Left lung (tissue), 10 donors: ENCODE results near the gene GATAD1. TPM values are rescaled to one million over a fixed set of nuclear protein-coding genes. Genes with fewer than 3 reads are reported as not detected.

Source experiments
- ATAC-seq: fragments of 200-7000 bp; cut with Tn5 transposase; one replicate; pipeline ENCODE4 v1.9.1; 2020; ENCODE audit warnings: moderate library complexity
- DNase-seq, 4 donors: peaks; one replicate each; pipeline ENCODE4 v3.0.0-alpha.2; 2013 to 2020
- H3K27ac ChIP-seq, 2 donors: fragments of 200-600 bp; sonication (generic) in 1 of 2; one replicate each; pipeline versions ENCODE4 v1.5.0 to v1.8.0; 2020 to 2021
- H3K27me3 ChIP-seq, 2 donors: fragments of 200-600 bp; sonication (generic) in 1 of 2; one replicate each; pipeline versions ENCODE4 v1.5.0 to v1.8.0; 2020 to 2021
- H3K36me3 ChIP-seq, 2 donors: fragments of 200-600 bp; sonication (generic) in 1 of 2; one replicate each; pipeline versions ENCODE4 v1.5.0 to v1.8.0; 2020 to 2021
- H3K4me1 ChIP-seq, 2 donors: fragments of 200-600 bp; one replicate each; pipeline ENCODE4 v1.8.0; 2021
- H3K4me3 ChIP-seq, 2 donors: fragments of 200-600 bp; sonication (generic) in 1 of 2; one replicate each; pipeline versions ENCODE4 v1.5.0 to v1.8.0; 2020 to 2021; ENCODE audit warnings: mild to moderate bottlenecking in 1 of 2
- H3K9me3 ChIP-seq, 2 donors: fragments of 200-600 bp; sonication (generic) in 1 of 2; one replicate each; pipeline versions ENCODE4 v1.5.0 to v1.8.0; 2020 to 2021
- intact Hi-C, 2 donors: fragments of 100-400 bp; cut with DNase I; formaldehyde crosslinking; loops; one replicate each; pipeline versions ENCODE4 v1.11.2 to v1.14.2; 2022
- polyA plus RNA-seq, 6 donors: library from polyadenylated mRNA; unstranded; fragments of 120-200 nt; gene quantifications; one replicate each; pipeline ENCODE4 v1.2.1, GENCODE V29; 2013; ENCODE audit not compliant: insufficient read length in 6 of 6
- total RNA-seq, 2 donors: library from RNA; stranded (reverse); fragmentation: NEBNext Ultra II Directional; extraction: Animal tissue kit (Norgen Biotek cat#: 25700); gene quantifications; one replicate each; pipeline ENCODE4 v1.2.1, GENCODE V29; 2021
- TF ChIP-seq, protein P1 (sequence below), 2 donors: fragments of 200-600 bp; sonication (generic) in 1 of 2; IDR thresholded peaks; one replicate each; pipeline versions ENCODE4 v1.5.0 to v1.8.0; 2021; ENCODE audit warnings: antibody characterized with exemption in 2 of 2
- donor health status: DM: no; HTN: yes; CAD: no.
- donor health status: DM: no; HTN: no; CAD: no.

GATAD1 gene
- total and polyA plus RNA-seq, 8 donors, result 28.4 to 74.3 (median 57.5) TPM

DNA sequence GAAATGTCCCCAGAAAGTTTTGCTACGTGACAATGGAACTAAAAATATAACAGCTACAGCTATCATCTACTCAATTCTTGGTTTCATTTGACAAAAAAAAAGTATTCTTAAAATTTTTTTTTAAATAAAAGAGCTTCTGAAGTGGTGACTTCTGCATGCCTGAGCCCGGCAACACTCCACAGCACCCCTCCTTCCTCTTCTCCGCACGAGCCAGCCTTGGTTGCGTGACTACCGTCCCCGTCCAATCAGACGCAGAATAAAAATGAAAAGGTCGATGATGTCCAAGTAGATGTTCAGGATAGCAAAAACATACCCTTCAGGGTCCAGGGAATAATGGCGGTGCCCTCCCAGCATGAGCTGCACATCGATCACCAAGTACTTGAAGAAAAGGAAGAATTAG is 34.5 kb upstream of the GATAD1 start:
- Histone ChIP-seq H3K4me3 (no peak overlapping the region), H3K36me3 (no peaks in the 10 kb centered on the region), H3K4me1 (no peaks in the 10 kb centered on the region), H3K27ac (no peak overlapping the region), H3K9me3 (no peaks in the 10 kb centered on the region), H3K27me3 (peaks cover 0 to 11% of the 10 kb centered on the region in 2 donors)
- intact Hi-C loops, result no loop called here
- ATAC-seq, result peak; percentile 51
- DNase-seq, result peak in 1 of 4 donors; percentile 21
- TF ChIP-seq, protein P1, sequence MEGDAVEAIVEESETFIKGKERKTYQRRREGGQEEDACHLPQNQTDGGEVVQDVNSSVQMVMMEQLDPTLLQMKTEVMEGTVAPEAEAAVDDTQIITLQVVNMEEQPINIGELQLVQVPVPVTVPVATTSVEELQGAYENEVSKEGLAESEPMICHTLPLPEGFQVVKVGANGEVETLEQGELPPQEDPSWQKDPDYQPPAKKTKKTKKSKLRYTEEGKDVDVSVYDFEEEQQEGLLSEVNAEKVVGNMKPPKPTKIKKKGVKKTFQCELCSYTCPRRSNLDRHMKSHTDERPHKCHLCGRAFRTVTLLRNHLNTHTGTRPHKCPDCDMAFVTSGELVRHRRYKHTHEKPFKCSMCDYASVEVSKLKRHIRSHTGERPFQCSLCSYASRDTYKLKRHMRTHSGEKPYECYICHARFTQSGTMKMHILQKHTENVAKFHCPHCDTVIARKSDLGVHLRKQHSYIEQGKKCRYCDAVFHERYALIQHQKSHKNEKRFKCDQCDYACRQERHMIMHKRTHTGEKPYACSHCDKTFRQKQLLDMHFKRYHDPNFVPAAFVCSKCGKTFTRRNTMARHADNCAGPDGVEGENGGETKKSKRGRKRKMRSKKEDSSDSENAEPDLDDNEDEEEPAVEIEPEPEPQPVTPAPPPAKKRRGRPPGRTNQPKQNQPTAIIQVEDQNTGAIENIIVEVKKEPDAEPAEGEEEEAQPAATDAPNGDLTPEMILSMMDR (IDR thresholded peaks at IDR 0.05), result no peak

DNA sequence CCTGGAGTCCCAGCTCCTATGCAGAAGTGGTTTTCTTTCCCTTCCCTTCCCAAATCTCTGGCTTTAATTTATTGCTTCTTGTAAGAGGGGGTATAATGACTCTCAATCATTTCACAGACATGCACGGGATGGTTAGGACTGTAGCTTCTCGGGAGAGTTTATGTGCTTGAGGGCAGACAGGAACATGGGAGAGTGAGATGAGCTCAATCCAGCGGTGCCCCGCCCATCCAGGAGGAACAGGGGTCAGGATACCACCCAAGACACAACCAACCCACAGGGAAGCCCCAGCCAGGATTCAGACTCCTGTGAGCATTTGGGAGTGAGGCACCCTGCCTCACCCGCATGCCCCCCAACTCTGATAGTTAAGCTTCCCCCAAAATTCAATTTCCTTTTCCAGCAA is 33.7 kb upstream of the GATAD1 start:
- peaks cover 0 to 11% of the 10 kb centered on the region in 2 donors for H3K27me3 ChIP-seq
- H3K4me1 ChIP-seq, result no peaks in the 10 kb centered on the region
- no peak overlapping the region for H3K27ac ChIP-seq
- H3K36me3 ChIP-seq, result no peaks in the 10 kb centered on the region
- DNase-seq, result no peak
- intact Hi-C loops, result no loop called here
- TF ChIP-seq, protein P1 (IDR thresholded peaks at IDR 0.05), result no peak
- H3K9me3 ChIP-seq, result no peaks in the 10 kb centered on the region
- no peak overlapping the region for H3K4me3 ChIP-seq
- no peak for ATAC-seq

GRCh38 chr7:92415225-92415624 is 32.1 kb upstream of the GATAD1 start:
- H3K4me3 ChIP-seq, result no peak overlapping the region
- no peaks in the 10 kb centered on the region for H3K9me3 ChIP-seq
- no peaks in the 10 kb centered on the region for H3K4me1 ChIP-seq
- H3K36me3 ChIP-seq, result no peaks in the 10 kb centered on the region
- intact Hi-C loops, result no loop called here
- DNase-seq (no peak), ATAC-seq (no peak)
- peaks cover 0 to 11% of the 10 kb centered on the region in 2 donors for H3K27me3 ChIP-seq
- no peak overlapping the region for H3K27ac ChIP-seq
- TF ChIP-seq, protein P1 (IDR thresholded peaks at IDR 0.05), result no peak

GRCh38 chr7:92417913-92418312 is 29.4 kb upstream of the GATAD1 start:
- no peak for DNase-seq
- intact Hi-C loops, result no loop called here
- H3K27me3 ChIP-seq, result peaks cover 0 to 3% of the 10 kb centered on the region in 2 donors
- H3K9me3 ChIP-seq, result no peaks in the 10 kb centered on the region
- no peak for ATAC-seq
- no peaks in the 10 kb centered on the region for H3K4me1 ChIP-seq
- H3K4me3 ChIP-seq, result no peak overlapping the region
- H3K27ac ChIP-seq, result no peak overlapping the region
- no peaks in the 10 kb centered on the region for H3K36me3 ChIP-seq
- TF ChIP-seq, protein P1 (IDR thresholded peaks at IDR 0.05), result no peak

DNA sequence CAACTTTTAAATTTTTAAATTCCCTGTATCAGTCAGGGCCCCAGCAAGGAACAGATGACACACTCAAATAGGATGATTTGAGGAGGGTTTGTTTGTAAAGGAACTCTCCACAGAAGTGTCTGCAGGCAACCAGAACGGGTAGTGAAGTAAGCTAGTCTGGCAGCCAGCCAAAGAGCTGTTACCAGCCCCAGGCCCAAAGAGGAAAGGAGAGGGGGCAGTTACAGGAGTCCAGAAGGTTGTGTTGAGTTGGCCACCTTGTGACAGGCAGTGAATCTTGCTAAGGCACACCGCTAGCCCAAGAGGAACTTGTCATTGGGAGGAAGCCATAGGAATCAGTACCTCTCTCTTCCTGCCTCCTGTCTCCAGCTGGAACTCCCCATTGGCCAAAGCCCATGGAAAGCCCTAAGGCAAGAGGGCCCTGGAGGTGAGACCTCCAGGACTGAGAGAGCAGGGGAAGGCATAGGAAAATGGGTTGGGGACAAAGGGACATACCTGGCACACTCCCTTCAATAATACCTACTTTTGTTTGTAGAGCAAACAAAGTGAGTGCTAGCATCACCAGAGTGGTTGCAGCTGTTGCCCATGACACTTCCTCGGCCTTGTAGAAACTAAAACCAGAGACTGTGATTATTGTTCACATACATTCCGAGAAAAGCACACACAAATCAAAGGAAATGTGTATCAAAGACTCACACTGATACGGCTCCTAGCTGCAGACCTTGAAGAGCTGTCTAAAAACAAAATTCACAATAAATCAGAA is 25.4 kb upstream of the GATAD1 start:
- TF ChIP-seq, protein P1 (IDR thresholded peaks at IDR 0.05), result no peak
- no peak overlapping the region for H3K4me3 ChIP-seq
- intact Hi-C loops, result no loop called here
- peaks cover 0 to 3% of the 10 kb centered on the region in 2 donors for H3K4me1 ChIP-seq
- no peaks in the 10 kb centered on the region for H3K36me3 ChIP-seq
- no peaks in the 10 kb centered on the region for H3K9me3 ChIP-seq
- peaks cover 0 to 20% of the 10 kb centered on the region in 2 donors for H3K27me3 ChIP-seq
- ATAC-seq, result peak; percentile 8
- no peak overlapping the region for H3K27ac ChIP-seq
- DNase-seq, result peak in 1 of 4 donors; percentile 61
